Mesenchymal stem cell (in vitro differentiated cells and primary cell): Measurements from ENCODE around the gene NEK4.

ENCODE experiments used
- DNase-seq: peaks from one replicate; pipeline ENCODE4 v3.0.0-alpha.2; 2013
- H2AFZ ChIP-seq: one replicate; pipeline ENCODE4 v1.6.1; 2013; ENCODE audit warnings: low read depth, mild to moderate bottlenecking, control low read depth, inconsistent platforms, low read length, moderate library complexity
- H2AK5ac ChIP-seq: 2 replicates; pipeline ENCODE4 v1.6.1; 2013; ENCODE audit warnings: low read length, moderate library complexity, mild to moderate bottlenecking, inconsistent platforms; ENCODE audit not compliant: severe bottlenecking
- H2BK120ac ChIP-seq: one replicate; pipeline ENCODE4 v1.6.1; 2013; ENCODE audit warnings: low read depth, mild to moderate bottlenecking, inconsistent platforms, low read length, moderate library complexity
- H2BK12ac ChIP-seq, 2 experiments: one replicate each; pipeline ENCODE4 v1.6.1; 2013; ENCODE audit warnings: inconsistent platforms in 2 of 2, low read length in 2 of 2, mild to moderate bottlenecking in 2 of 2, moderate library complexity in 2 of 2, control low read depth in 1 of 2
- H2BK15ac ChIP-seq: one replicate; pipeline ENCODE4 v1.6.1; 2013; ENCODE audit warnings: mild to moderate bottlenecking, low read depth, inconsistent platforms; ENCODE audit not compliant: poor library complexity, severe bottlenecking
- H2BK5ac ChIP-seq: 2 replicates; pipeline ENCODE4 v1.6.1; 2013; ENCODE audit warnings: low read depth, mild to moderate bottlenecking, low read length, control low read depth, inconsistent platforms; ENCODE audit not compliant: poor library complexity, severe bottlenecking
- H3K14ac ChIP-seq, 2 experiments: one replicate each; pipeline ENCODE4 v1.6.1; 2013; ENCODE audit warnings: inconsistent platforms in 2 of 2, low read length in 2 of 2, control low read depth in 1 of 2, mild to moderate bottlenecking in 1 of 2, moderate library complexity in 1 of 2
- H3K18ac ChIP-seq, 2 experiments: one replicate each; pipeline ENCODE4 v1.6.1; 2013; ENCODE audit warnings: inconsistent platforms in 2 of 2, low read length in 2 of 2, control low read depth in 1 of 2, low read depth in 1 of 2, mild to moderate bottlenecking in 1 of 2
- H3K23ac ChIP-seq, 2 experiments: one replicate each; pipeline ENCODE4 v1.6.1; 2013; ENCODE audit warnings: inconsistent platforms in 2 of 2, low read length in 2 of 2, mild to moderate bottlenecking in 2 of 2, moderate library complexity in 2 of 2, control low read depth in 1 of 2
- H3K27ac ChIP-seq: 2 replicates; pipeline ENCODE4 v1.5.1; 2013; ENCODE audit warnings: mild to moderate bottlenecking, moderate library complexity, low read length, control low read depth, inconsistent platforms; ENCODE audit not compliant: poor library complexity, severe bottlenecking
- H3K27me3 ChIP-seq, 2 experiments: 2 replicates each; pipeline versions ENCODE4 v1.6.1 to v1.7.0; 2013; ENCODE audit warnings: low read length in 2 of 2, mild to moderate bottlenecking in 2 of 2, moderate library complexity in 2 of 2, control low read depth in 1 of 2, inconsistent platforms in 1 of 2; ENCODE audit not compliant: control insufficient read depth in 1 of 2, insufficient read depth in 1 of 2
- H3K36me3 ChIP-seq, 2 experiments: 2 replicates each; pipeline versions ENCODE4 v1.6.1 to v1.7.0; 2013; ENCODE audit warnings: low read length in 2 of 2, control low read depth in 1 of 2, inconsistent platforms in 1 of 2, low read depth in 1 of 2, mild to moderate bottlenecking in 1 of 2; ENCODE audit not compliant: insufficient read depth in 2 of 2, control insufficient read depth in 1 of 2
- H3K4ac ChIP-seq, 2 experiments: one replicate each; pipeline ENCODE4 v1.6.1; 2013; ENCODE audit warnings: inconsistent platforms in 2 of 2, low read length in 2 of 2, mild to moderate bottlenecking in 2 of 2, moderate library complexity in 2 of 2, control low read depth in 1 of 2, low read depth in 1 of 2
- H3K4me1 ChIP-seq: 2 replicates; pipeline ENCODE4 v1.6.1; 2013; ENCODE audit warnings: low read depth, low read length, control low read depth; ENCODE audit not compliant: control insufficient read depth, insufficient read depth
- H3K4me2 ChIP-seq: 2 replicates; pipeline ENCODE4 v1.6.1; 2013; ENCODE audit warnings: low read length, mild to moderate bottlenecking, inconsistent platforms; ENCODE audit not compliant: poor library complexity, severe bottlenecking
- H3K4me3 ChIP-seq, 2 experiments: 2 replicates each; pipeline versions ENCODE4 v1.5.1 to v1.7.0; 2013; ENCODE audit warnings: low read length in 2 of 2, mild to moderate bottlenecking in 2 of 2, control low read depth in 1 of 2, low read depth in 1 of 2; ENCODE audit not compliant: insufficient read depth in 1 of 2
- H3K79me1 ChIP-seq: replicated peaks from 2 replicates; pipeline ENCODE4 v1.6.1; 2013; ENCODE audit warnings: mild to moderate bottlenecking, control low read depth, low read length, inconsistent platforms; ENCODE audit not compliant: poor library complexity, severe bottlenecking
- H3K9ac ChIP-seq: 2 replicates; pipeline ENCODE4 v1.7.0; 2013; ENCODE audit warnings: mild to moderate bottlenecking, low read length, moderate library complexity
- H3K9me3 ChIP-seq: 2 replicates; pipeline ENCODE4 v1.7.0; 2013; ENCODE audit warnings: mild to moderate bottlenecking, low read length; ENCODE audit not compliant: control insufficient read depth
- H4K8ac ChIP-seq: one replicate; pipeline ENCODE4 v1.6.1; 2013; ENCODE audit warnings: inconsistent platforms, mild to moderate bottlenecking, low read length, moderate library complexity
- H4K91ac ChIP-seq: one replicate; pipeline ENCODE4 v1.6.1; 2013; ENCODE audit warnings: mild to moderate bottlenecking, low read length, inconsistent platforms
- WGBS: methylation state at CpG from one replicate; pipeline ENCODE4 v1.1.7; 2013; ENCODE audit warnings: mixed read lengths; 5-methylcytosine and 5-hydroxymethylcytosine counted together

The NEK4 gene

GRCh38 chr3:52792961-52793695 lies 22.4 kb upstream of the NEK4 start:
- no peak overlapping the region for H2BK5ac ChIP-seq
- H3K9ac ChIP-seq = no peak overlapping the region
- no peak overlapping the region for H3K23ac ChIP-seq
- H3K4me3 ChIP-seq = no peak overlapping the region
- H3K18ac ChIP-seq = no peak overlapping the region
- H2BK120ac ChIP-seq = no peak overlapping the region
- no peak for DNase-seq
- H3K9me3 ChIP-seq = no peaks in the 10 kb centered on the region
- no peak overlapping the region for H2BK12ac ChIP-seq
- H3K27me3 ChIP-seq = peaks cover 8 to 42% of the 10 kb centered on the region in 2 experiments
- H2BK15ac ChIP-seq = no peak overlapping the region
- no peak overlapping the region for H3K4me2 ChIP-seq
- H2AFZ ChIP-seq = no peak overlapping the region
- no peak overlapping the region for H2AK5ac ChIP-seq
- peaks cover 0 to 5% of the 10 kb centered on the region in 2 experiments for H3K36me3 ChIP-seq
- no peak overlapping the region for H3K27ac ChIP-seq
- WGBS = 77% methylated on average over 18 of the region's 18 CpGs
- peaks cover 3% of the 10 kb centered on the region for H3K4me1 ChIP-seq
- no peak overlapping the region for H3K4ac ChIP-seq
- H3K79me1 ChIP-seq = no peaks in the 10 kb centered on the region
- no peak overlapping the region for H4K91ac ChIP-seq
- H4K8ac ChIP-seq = no peak overlapping the region
- no peak overlapping the region for H3K14ac ChIP-seq

DNA sequence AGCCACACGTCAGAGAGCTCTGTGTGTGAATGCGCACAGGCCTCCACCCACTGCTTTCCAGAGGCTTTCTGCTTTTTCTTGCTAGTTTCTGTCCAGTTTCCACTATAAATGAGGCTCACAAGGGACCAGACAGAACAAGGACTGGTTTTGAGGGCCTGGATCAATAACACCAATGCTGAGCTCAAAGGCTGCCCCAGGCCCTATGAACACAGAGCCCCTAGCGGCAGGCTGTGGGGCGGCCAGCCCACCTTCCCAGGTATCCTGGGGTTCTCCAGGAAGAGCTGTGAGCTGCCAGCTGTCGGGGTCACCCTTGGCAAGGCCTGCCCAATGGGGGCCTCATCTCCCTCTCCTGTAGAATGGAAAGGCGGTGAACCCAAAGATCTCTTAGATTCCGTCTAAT lies 21.7 kb upstream of the NEK4 start:
- Histone ChIP-seq H2AFZ (no peak overlapping the region), H2BK15ac (no peak overlapping the region), H3K4me1 (peaks cover 3% of the 10 kb centered on the region), H2BK120ac (no peak overlapping the region), H3K9me3 (no peaks in the 10 kb centered on the region), H3K4me2 (no peak overlapping the region), H4K8ac (no peak overlapping the region), H2AK5ac (no peak overlapping the region), H3K79me1 (no peaks in the 10 kb centered on the region), H3K18ac (no peak overlapping the region), H3K4ac (no peak overlapping the region), H3K27ac (no peak overlapping the region), H3K9ac (no peak overlapping the region), H4K91ac (no peak overlapping the region), H3K4me3 (no peak overlapping the region), H3K36me3 (peaks cover 0 to 5% of the 10 kb centered on the region in 2 experiments), H2BK5ac (no peak overlapping the region), H2BK12ac (no peak overlapping the region), H3K27me3 (peaks cover 11 to 46% of the 10 kb centered on the region in 2 experiments), H3K23ac (no peak overlapping the region), H3K14ac (no peak overlapping the region)
- WGBS = 78% methylated on average over 7 of the region's 7 CpGs
- DNase-seq = no peak

DNA sequence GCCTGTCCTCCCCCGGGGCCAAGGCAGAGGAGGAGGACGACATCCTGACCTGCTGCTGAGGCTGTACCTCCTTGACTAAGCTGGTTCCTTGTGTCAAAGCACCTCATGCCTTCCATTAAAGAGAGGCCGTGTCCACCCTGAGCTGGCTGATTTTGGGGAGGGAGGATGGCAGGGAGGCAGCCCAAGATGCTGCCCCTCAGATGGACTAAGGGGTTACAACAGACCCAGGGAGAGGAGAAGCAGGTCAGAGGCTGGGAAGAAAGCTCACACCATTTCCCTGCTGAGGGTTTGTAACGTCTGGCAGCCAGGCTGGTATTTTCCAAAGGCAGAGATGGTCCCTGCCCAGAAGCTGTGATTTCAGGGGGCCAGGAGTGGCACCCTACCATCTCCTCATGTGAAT lies 21.2 kb upstream of the NEK4 start:
- Histone ChIP-seq H4K91ac (no peak overlapping the region), H2BK5ac (no peak overlapping the region), H3K4me2 (no peak overlapping the region), H2AK5ac (no peak overlapping the region), H3K23ac (no peak overlapping the region), H3K36me3 (peaks cover 0 to 5% of the 10 kb centered on the region in 2 experiments), H3K27ac (no peak overlapping the region), H4K8ac (no peak overlapping the region), H3K14ac (no peak overlapping the region), H2AFZ (no peak overlapping the region), H3K27me3 (peaks cover 15 to 46% of the 10 kb centered on the region in 2 experiments), H2BK15ac (no peak overlapping the region), H3K4ac (no peak overlapping the region), H3K18ac (no peak overlapping the region), H3K9ac (no peak overlapping the region), H3K79me1 (no peaks in the 10 kb centered on the region), H3K4me3 (no peak overlapping the region), H3K9me3 (no peaks in the 10 kb centered on the region), H2BK120ac (no peak overlapping the region), H3K4me1 (peaks cover 3% of the 10 kb centered on the region), H2BK12ac (no peak overlapping the region)
- WGBS = 72% methylated on average over 4 of the region's 4 CpGs
- DNase-seq = no peak

- Histone ChIP-seq H4K91ac (no peak overlapping the region), H3K4ac (no peak overlapping the region)
- 87% methylated on average over 12 of the region's 12 CpGs for WGBS
Measured at GRCh38 chr3:52791366-52791765, 20.6 kb upstream of the NEK4 start.

More at GRCh38 chr3:52791366-52791765, 20.6 kb upstream of the NEK4 start:
- Histone ChIP-seq H2BK12ac (no peak overlapping the region), H3K9me3 (no peaks in the 10 kb centered on the region), H2AK5ac (no peak overlapping the region), H3K14ac (no peak overlapping the region), H3K4me3 (no peak overlapping the region), H3K27ac (no peak overlapping the region), H3K9ac (no peak overlapping the region), H3K18ac (no peak overlapping the region), H3K23ac (no peak overlapping the region), H2BK120ac (no peak overlapping the region), H2BK5ac (no peak overlapping the region), H3K36me3 (peaks cover 0 to 5% of the 10 kb centered on the region in 2 experiments), H4K8ac (no peak overlapping the region), H3K27me3 (peaks cover 15 to 49% of the 10 kb centered on the region in 2 experiments), H2BK15ac (no peak overlapping the region), H3K79me1 (no peaks in the 10 kb centered on the region), H3K4me1 (peaks cover 3% of the 10 kb centered on the region), H3K4me2 (no peak overlapping the region), H2AFZ (no peak overlapping the region)
- DNase-seq = no peak
